ENCODE data around the gene AGBL1. TPM values are rescaled to one million over a fixed set of nuclear protein-coding genes. Genes with fewer than 3 reads are reported as not detected.

The AGBL1 gene
- total RNA-seq, 3 donors from 2014 or later (not counting 1 experiment from before 2014, with no cell fraction given): not detected

GRCh38 chr15:86268558-86268957, 188.9 kb downstream of the AGBL1 start:
- H3K27me3 Mint-ChIP-seq (ENCODE audit: low read depth in 2 of 2): peaks cover 7 to 8% of the 10 kb centered on the region in 2 donors
- H3K27ac Mint-ChIP-seq: no peak overlapping the region
- DNase-seq (no peak), ATAC-seq (no peak)
- Histone ChIP-seq H3K36me3 (ENCODE audit: control insufficient read depth, insufficient read depth, low read length) (no peaks in the 10 kb centered on the region), H3K4me3 (ENCODE audit: low read length) (no peak overlapping the region), H3K27me3 (ENCODE audit: control insufficient read depth, insufficient read depth, low read length) (no peaks in the 10 kb centered on the region), H3K4me1 (ENCODE audit: control insufficient read depth, insufficient read depth, low read length) (no peaks in the 10 kb centered on the region), H3K27ac (ENCODE audit: low read length) (no peak overlapping the region), H3K9me3 (ENCODE audit: control insufficient read depth, insufficient read depth, low read length) (no peaks in the 10 kb centered on the region)
- peaks cover 0 to 5% of the 10 kb centered on the region in 2 donors for H3K4me1 Mint-ChIP-seq
- no peaks in the 10 kb centered on the region for H3K36me3 Mint-ChIP-seq
- H3K9me3 Mint-ChIP-seq: no peaks in the 10 kb centered on the region
- intact Hi-C loops (cut with micrococcal nuclease): no loop called here
- TF ChIP-seq, protein P1, sequence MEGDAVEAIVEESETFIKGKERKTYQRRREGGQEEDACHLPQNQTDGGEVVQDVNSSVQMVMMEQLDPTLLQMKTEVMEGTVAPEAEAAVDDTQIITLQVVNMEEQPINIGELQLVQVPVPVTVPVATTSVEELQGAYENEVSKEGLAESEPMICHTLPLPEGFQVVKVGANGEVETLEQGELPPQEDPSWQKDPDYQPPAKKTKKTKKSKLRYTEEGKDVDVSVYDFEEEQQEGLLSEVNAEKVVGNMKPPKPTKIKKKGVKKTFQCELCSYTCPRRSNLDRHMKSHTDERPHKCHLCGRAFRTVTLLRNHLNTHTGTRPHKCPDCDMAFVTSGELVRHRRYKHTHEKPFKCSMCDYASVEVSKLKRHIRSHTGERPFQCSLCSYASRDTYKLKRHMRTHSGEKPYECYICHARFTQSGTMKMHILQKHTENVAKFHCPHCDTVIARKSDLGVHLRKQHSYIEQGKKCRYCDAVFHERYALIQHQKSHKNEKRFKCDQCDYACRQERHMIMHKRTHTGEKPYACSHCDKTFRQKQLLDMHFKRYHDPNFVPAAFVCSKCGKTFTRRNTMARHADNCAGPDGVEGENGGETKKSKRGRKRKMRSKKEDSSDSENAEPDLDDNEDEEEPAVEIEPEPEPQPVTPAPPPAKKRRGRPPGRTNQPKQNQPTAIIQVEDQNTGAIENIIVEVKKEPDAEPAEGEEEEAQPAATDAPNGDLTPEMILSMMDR (IDR thresholded peaks at IDR 0.05): no peak
- WGBS (ENCODE audit: insufficient coverage): no CpG with 5 or more reads among the region's 1 CpG
- H3K4me3 Mint-ChIP-seq: no peak overlapping the region

DNA sequence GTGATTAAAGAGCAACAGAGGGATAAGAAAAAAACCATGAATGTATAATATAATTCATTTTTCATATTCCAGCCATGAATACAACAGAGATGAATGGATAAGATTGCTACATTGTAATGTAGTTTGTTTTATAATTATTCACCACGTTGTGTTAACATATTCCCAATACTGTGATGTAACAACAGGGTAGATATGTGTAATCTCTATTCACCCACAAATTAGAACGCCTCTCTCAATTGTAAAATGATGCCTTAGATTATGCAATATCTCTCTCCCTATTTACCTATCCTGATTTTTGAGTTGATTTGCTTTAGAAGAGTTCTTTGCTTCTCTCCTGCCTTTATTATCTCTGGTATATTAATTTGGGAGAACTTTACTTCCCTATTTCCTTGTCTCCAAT, 193.6 kb downstream of the AGBL1 start:
- no peak overlapping the region for H3K27ac Mint-ChIP-seq
- peaks cover 0 to 5% of the 10 kb centered on the region in 2 donors for H3K4me1 Mint-ChIP-seq
- H3K9me3 ChIP-seq (ENCODE audit: control insufficient read depth, insufficient read depth, low read length): no peaks in the 10 kb centered on the region
- DNase-seq: no peak
- H3K4me3 Mint-ChIP-seq: no peak overlapping the region
- H3K27me3 Mint-ChIP-seq (ENCODE audit: low read depth in 2 of 2): peaks cover 7% of the 10 kb centered on the region in 2 donors
- H3K4me1 ChIP-seq (ENCODE audit: control insufficient read depth, insufficient read depth, low read length): no peaks in the 10 kb centered on the region
- H3K36me3 Mint-ChIP-seq: no peaks in the 10 kb centered on the region
- intact Hi-C loops (cut with micrococcal nuclease): no loop called here
- no peak overlapping the region for H3K4me3 ChIP-seq (ENCODE audit: low read length)
- WGBS (ENCODE audit: insufficient coverage): no CpG with 5 or more reads among the region's 2 CpGs
- H3K27ac ChIP-seq (ENCODE audit: low read length): no peak overlapping the region
- H3K36me3 ChIP-seq (ENCODE audit: control insufficient read depth, insufficient read depth, low read length): no peaks in the 10 kb centered on the region
- ATAC-seq: no peak
- no peaks in the 10 kb centered on the region for H3K27me3 ChIP-seq (ENCODE audit: control insufficient read depth, insufficient read depth, low read length)
- H3K9me3 Mint-ChIP-seq: peaks cover 0 to 2% of the 10 kb centered on the region in 2 donors
- TF ChIP-seq, protein P1 (IDR thresholded peaks at IDR 0.05): no peak

DNA sequence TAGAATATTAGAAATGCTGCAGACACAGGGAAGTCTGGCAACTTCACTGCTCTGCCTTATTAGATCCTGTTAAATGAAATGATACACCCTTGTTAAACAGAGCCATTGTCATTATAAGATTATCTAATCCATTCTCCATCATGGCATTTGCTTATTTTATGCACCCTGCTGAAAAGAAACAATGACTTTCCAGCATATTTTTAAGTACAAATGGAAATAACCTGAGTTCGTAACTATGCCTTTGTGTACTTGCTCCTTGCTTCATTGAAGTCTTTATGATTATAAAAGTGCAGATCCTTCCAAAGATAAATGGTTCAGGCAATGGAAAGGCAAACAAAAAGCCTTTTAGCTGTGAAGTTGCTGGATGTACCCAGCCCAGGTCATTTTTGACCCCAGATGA, 195.7 kb downstream of the AGBL1 start:
- intact Hi-C loops (cut with micrococcal nuclease): no loop called here
- Histone ChIP-seq H3K4me3 (ENCODE audit: low read length) (no peak overlapping the region), H3K4me1 (ENCODE audit: control insufficient read depth, insufficient read depth, low read length) (no peaks in the 10 kb centered on the region), H3K36me3 (ENCODE audit: control insufficient read depth, insufficient read depth, low read length) (no peaks in the 10 kb centered on the region), H3K9me3 (ENCODE audit: control insufficient read depth, insufficient read depth, low read length) (no peaks in the 10 kb centered on the region), H3K27ac (ENCODE audit: low read length) (no peak overlapping the region), H3K27me3 (ENCODE audit: control insufficient read depth, insufficient read depth, low read length) (no peaks in the 10 kb centered on the region)
- ATAC-seq (no peak), DNase-seq (no peak)
- H3K27me3 Mint-ChIP-seq (ENCODE audit: low read depth in 2 of 2): peaks cover 5 to 13% of the 10 kb centered on the region in 2 donors
- TF ChIP-seq, protein P1 (IDR thresholded peaks at IDR 0.05): no peak
- H3K9me3 Mint-ChIP-seq: peaks cover 0 to 2% of the 10 kb centered on the region in 2 donors
- 100% methylated on average over 1 of the region's 1 CpG for WGBS (ENCODE audit: insufficient coverage)
- no peaks in the 10 kb centered on the region for H3K4me1 Mint-ChIP-seq
- no peak overlapping the region for H3K4me3 Mint-ChIP-seq
- no peaks in the 10 kb centered on the region for H3K36me3 Mint-ChIP-seq
- no peak overlapping the region for H3K27ac Mint-ChIP-seq

DNA sequence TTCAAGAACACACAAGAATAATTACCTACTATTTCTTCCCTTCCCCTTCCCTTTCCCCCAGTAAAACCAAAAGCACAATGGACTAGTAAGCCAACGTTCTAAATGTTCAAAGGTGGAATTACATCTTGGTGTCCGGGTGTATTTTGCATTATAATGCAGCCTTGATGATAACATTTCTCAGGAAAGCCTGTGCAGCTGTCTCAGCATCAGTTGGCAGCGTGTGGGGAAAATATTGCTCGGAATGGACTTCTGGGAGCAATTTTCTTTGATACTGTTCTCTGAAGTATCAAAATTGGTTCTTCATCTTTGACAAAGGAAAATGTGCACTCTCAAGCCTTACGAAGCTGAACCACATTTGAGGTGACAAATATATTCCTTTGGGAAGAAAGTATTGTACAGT, 198.9 kb downstream of the AGBL1 start:
- peaks cover 3 to 7% of the 10 kb centered on the region in 2 donors for H3K27me3 Mint-ChIP-seq (ENCODE audit: low read depth in 2 of 2)
- DNase-seq (no peak), ATAC-seq (no peak)
- no peak overlapping the region for H3K4me3 Mint-ChIP-seq
- H3K27ac ChIP-seq (ENCODE audit: low read length): no peak overlapping the region
- H3K4me1 Mint-ChIP-seq: no peaks in the 10 kb centered on the region
- intact Hi-C loops (cut with micrococcal nuclease): no loop called here
- no peaks in the 10 kb centered on the region for H3K27me3 ChIP-seq (ENCODE audit: control insufficient read depth, insufficient read depth, low read length)
- WGBS (ENCODE audit: insufficient coverage): 82% methylated on average over 5 of the region's 5 CpGs
- no peaks in the 10 kb centered on the region for H3K9me3 ChIP-seq (ENCODE audit: control insufficient read depth, insufficient read depth, low read length)
- no peak overlapping the region for H3K4me3 ChIP-seq (ENCODE audit: low read length)
- H3K36me3 ChIP-seq (ENCODE audit: control insufficient read depth, insufficient read depth, low read length): no peaks in the 10 kb centered on the region
- TF ChIP-seq, protein P1 (IDR thresholded peaks at IDR 0.05): no peak
- no peak overlapping the region for H3K27ac Mint-ChIP-seq
- H3K9me3 Mint-ChIP-seq: peaks cover 0 to 2% of the 10 kb centered on the region in 2 donors
- no peaks in the 10 kb centered on the region for H3K4me1 ChIP-seq (ENCODE audit: control insufficient read depth, insufficient read depth, low read length)
- H3K36me3 Mint-ChIP-seq: no peaks in the 10 kb centered on the region
